ENCODE measurements around the gene MYMX.

The MYMX gene

DNA sequence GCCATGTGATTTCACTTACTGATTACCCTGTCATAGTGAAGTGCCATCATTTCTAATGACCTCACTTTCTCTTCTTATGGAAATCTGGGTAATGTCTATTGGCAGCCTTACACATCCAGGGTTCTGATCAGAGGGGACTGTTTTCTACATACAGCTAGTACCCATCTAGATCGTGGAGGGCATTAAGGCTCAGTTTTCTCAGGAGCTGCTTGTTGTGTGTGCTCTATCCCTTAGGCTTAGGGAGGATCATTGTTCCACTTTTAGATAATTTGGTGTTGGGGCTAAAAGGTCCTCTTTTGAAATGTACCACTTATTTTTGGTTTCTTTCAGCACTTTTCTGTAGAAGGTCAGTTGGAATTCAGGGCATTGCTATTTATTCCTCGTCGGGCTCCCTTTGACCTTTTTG, 34.0 kb downstream of the MYMX start:
- no peak for DNase-seq (ENCODE audit: low spot score)

DNA sequence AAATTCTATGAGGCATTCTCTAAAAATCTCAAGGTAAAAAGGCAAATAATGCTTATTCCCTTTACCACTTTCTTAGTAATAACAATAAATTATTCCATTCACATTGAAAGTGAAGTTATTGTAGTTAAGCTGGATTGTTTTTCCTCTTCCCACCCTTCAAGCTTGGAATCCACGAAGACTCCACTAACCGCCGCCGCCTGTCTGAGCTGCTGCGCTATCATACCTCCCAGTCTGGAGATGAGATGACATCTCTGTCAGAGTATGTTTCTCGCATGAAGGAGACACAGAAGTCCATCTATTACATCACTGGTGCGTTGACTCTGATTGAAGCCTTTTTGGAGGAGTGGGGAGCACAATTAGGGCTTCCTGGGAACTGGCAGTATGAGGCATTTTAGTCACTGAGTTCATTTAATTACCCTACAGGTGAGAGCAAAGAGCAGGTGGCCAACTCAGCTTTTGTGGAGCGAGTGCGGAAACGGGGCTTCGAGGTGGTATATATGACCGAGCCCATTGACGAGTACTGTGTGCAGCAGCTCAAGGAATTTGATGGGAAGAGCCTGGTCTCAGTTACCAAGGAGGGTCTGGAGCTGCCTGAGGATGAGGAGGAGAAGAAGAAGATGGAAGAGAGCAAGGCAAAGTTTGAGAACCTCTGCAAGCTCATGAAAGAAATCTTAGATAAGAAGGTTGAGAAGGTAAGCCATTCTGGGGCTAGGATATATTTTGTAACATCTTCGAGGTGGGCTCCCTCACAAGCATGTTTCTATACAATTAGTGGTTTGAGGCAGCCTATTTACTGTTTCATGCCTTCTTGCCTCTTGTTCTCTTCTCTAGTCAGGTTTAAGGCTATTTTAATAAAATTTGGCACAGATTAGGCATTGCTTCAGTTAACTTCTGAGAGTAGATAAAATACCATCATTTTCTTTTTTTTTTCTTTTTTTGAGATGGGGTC, 35.1 kb downstream of the MYMX start:
- DNase-seq (ENCODE audit: low spot score), result no peak

DNA sequence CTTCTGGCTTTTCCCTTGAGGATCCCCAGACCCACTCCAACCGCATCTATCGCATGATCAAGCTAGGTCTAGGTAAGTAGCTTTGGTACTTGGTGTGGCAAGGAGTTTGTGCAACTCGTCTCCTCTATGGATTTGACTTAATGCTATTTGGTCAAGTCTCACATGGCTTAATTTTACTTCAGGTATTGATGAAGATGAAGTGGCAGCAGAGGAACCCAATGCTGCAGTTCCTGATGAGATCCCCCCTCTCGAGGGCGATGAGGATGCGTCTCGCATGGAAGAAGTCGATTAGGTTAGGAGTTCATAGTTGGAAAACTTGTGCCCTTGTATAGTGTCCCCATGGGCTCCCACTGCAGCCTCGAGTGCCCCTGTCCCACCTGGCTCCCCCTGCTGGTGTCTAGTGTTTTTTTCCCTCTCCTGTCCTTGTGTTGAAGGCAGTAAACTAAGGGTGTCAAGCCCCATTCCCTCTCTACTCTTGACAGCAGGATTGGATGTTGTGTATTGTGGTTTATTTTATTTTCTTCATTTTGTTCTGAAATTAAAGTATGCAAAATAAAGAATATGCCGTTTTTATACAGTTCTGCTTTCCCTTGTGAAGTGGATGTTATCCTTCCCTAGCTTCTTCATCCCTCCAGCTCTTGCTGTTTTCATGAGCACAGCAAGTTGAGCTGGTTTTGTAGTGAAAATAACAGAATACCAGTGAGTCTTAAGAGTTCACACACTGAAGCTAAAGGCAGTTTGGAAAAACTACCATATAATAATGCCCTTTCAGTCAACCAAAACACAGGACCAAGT, 36.8 kb downstream of the MYMX start:
- no peak for DNase-seq (ENCODE audit: low spot score)

DNA sequence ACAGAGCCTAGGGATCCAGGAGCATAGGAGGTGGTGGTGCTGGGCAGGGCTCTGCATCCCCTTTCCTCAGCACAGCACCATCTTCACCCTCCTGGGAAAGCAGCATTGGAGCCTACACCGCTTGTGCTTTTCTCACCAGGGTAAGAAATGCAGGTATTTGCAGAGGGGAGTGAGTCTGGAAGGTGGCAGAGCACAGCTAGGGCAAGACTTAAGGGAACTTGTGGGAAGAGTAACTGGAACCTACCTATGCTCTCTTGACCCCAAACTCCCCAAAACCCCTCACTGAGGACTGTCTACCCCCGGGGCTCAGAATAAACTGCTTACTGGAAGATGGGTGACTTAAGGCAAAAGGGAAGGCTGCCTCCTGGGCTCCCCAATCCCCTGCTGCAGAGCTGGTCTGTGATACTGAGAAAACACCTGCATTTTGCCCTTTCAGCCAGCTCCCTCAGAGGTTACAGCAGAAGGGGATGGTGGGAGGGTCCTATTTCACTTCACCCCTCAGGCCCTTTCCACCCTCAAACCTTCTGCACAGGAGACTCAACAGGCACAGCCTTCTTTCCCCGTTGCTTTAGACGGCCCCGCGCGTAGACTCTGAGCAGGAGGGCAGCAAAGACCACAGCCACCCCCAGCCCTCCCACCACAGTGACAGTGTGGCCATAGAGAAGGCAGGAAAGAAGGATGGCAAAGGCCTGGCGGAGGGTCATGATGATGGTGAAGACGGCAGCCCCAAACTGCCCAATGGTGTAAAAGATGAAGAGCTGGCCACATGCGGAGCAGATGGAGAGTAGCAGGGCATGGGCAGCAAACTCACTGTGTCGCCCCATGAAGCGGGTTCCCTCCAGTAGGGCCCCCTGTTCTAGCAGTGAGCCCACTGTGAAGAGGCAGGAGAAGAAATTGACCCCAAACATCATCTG, 37.7 kb downstream of the MYMX start:
- DNase-seq (ENCODE audit: low spot score), result no peak

DNA sequence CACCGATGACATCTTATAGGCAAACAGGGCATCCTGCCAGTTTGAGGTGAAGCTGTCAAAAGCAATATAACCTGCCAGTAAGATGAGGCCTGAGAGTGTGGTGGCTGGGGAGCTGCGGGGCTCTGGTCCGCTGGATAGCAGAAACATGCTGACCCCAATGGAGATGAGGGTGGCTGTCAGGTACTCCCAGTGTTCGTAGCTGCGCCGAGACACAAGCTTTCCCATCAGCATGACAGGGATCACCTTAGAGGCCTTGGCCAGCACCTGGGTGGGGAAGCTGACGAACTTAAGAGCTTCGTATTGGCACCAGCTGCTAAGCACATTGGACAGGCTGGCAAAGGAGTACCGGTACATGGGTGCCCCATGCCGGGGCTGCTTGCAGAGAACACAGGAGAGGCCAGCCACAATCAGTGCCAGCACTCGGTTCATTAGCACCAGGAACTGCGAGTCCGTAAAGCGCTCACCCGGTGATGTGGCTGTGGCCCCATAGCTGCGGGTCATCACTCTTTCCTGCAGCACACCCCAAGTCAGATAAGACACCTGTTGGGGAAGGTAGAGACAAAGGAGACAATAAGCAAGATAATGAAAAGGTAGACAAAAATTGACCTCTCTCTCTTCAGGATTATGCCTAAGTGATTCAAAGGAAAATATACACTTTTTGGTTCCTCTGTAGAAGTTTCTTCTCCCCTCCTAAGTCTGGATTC, 38.5 kb downstream of the MYMX start:
- no peak for DNase-seq (ENCODE audit: low spot score)

DNA sequence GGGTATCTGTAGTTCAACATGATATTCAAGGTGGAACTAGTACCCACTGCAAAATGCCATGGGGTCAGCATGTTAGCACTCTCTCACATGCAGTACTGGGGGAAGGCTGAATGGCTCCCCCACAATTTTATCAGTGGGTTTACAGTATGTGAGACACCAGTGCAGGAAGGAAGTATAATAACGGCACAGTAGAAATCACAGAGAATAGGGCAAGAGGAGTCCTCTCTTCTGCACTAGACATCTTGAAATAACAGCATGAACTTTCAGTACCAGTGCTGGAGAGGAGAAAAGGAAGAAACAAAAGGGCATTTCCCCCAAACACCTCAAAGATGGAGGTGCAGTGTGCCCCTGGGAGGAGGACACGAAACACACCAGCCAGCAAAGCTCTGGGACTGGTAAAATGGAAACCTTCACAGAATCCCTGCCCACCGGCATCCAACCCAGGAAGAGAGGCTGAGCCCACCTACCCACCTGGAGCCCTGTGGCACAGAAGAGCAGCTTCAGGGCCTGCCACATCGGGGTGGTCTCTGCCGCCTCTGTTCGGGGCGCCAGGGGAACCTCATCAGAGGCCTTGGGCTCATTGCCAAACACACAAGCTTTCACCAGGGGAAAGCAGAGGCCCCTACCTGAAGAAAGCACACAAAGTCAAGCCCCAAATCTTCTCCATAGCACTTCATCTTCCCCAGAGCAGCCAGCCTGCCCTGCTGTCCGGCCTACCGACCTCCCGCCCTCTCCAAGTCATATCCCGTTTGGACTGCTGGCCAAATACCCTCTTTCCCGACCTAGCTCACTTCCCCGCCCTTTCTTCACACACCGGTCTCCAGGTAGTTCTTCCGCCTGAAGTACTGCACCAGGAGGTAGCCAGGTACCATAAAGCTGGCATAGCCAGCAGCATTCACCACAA, 39.4 kb downstream of the MYMX start:
- no peak for DNase-seq (ENCODE audit: low spot score)

DNA sequence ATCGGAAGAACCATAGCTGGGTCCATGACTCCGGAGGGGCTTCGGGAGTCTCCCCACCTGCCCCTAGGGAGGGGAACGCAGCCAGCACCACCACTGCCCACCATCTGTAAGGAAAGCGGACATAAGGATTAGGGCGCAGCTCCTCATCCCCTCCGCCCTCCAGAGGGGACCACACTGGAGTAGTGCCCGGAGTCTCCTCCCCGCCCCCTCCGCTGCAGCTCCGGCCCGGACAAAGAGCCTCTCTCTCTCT, 40.0 kb downstream of the MYMX start:
- no peak for DNase-seq (ENCODE audit: low spot score)

DNA sequence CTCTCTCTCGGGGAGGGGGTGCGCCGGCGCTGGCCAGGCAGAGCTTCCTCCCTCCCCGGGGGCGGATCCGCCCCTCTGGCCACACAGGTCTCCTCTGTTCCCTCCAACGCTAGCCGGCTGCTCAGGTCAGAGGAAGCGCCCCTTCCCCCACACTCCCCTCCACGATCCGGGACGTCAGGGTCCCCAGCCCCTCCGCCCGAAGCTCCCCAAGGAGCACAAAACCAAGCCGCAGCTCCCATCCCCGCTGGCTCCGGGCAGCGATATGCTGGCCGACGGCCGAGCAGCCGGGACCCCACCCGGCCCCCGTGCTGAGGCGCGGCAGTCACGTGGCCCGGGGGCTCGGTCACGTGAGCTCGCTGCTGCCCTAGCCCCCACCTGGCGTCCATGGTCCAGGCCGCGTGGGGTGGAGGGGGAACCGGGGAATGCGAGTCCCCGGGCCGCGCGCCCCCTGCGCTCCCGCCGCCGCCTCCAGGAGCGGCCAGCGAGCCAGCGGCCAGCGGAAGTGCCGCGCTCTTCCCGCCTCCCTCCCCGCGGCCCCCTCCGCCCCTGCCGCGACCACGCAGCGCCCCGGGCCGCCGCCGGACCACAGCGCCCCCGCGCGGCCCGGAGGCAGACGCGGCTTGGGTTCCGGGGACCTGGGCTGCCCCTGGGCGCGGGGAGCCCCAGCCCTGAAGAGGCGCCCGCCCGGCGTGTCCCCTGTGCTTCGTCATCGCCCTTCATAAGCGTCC, 40.5 kb downstream of the MYMX start, which contains the start of gene SLC35B2:
Gene SLC35B2 (minus strand): TSS at position 504 of the 728 bp plus-strand sequence. CDS start 118 bp downstream, at position 386.
- peak; percentile 87 for DNase-seq (ENCODE audit: low spot score)

DNA sequence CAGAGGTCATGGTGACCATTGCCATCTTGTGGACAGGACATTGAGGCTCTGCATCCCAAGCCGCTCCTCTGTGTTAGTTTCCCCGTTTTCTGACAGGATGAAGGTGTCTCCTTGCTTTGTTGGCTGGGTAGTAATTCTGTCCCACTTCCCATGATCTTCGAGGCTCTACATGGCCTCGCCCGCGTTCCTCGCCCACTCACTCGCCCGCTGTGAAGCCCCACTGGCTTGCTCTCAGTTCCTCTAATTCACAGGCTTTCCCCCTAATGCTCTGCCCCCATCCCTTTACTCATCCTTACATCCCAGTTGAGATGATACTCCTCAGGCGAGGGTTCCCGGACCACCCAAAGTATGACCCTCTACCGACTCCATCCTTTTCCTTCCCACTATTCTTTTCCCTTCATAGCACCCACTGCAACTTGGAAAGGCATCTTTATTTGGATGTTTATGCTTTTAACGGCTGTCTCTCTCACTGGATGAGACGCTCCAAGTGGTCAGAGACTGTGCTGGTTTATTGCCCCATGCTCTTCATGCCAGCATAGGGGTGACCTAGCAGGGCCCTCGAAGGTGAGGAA, 41.1 kb downstream of the MYMX start:
- DNase-seq (ENCODE audit: low spot score), result no peak

DNA sequence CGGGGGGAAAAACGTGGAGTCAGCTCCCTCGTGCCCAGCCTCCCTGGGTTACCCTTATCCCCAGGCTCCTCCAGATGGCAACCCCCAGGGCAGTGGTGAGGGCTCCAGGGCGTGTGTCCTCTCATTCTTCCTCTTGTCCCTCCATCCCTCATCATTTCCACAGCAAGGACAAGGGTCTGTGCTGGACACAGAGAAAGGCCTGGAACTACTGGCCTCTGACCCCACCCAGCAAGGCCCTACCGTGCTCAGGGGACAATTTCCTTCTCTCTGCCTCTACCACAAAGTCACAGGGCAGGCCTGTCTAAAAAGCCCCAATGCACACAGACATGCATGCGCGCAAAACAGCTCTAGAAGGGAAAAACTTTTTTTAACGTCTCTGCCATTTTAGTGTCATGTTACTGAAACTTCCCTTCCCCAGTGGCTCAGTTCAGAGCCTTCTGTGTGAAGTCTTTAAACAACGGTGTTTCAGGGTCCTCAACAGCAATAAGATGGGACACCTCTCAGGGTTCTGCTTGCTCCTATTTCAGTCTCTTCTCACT, 41.7 kb downstream of the MYMX start:
- DNase-seq (ENCODE audit: low spot score), result no peak

DNA sequence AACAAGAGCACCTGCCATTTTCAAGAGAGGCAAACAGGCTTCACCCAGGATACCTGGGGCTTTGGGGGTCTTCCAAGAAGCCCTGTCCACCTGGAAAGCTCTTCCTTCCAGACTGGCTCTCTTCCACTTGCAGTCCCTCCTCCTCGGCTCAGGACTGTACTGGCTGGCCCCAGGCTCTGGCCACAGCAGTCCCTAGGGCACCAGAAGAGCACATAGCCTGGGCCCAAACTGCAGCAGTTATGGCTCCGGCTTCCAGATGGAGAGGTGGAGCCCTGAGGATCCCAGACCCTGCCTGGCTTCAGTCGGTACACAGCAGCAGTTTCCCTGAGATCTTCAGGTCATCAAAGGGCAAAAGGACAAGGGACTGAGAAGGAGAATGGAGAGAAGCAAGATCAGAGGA, 42.2 kb downstream of the MYMX start:
- no peak for DNase-seq (ENCODE audit: low spot score)

DNA sequence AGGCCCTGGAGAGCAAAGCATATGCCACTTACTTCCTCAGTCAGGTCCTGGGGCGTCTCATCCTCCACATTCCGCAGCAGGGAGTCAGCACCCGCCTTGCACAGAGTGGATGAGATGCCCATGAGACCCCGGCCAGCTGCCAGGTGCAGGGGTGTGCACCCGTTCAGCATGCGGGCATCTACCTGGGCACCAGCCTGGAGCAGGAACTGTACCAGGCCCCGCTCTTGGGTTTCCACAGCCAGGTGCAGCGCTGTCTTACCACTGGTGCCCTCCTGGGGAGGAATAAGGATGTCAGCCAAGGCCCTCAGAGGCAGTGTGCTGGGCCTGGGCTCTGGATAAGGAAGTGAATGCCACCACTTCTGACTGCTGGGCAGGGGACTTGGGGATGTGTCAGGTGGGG, 43.3 kb downstream of the MYMX start:
- DNase-seq (ENCODE audit: low spot score), result no peak

DNA sequence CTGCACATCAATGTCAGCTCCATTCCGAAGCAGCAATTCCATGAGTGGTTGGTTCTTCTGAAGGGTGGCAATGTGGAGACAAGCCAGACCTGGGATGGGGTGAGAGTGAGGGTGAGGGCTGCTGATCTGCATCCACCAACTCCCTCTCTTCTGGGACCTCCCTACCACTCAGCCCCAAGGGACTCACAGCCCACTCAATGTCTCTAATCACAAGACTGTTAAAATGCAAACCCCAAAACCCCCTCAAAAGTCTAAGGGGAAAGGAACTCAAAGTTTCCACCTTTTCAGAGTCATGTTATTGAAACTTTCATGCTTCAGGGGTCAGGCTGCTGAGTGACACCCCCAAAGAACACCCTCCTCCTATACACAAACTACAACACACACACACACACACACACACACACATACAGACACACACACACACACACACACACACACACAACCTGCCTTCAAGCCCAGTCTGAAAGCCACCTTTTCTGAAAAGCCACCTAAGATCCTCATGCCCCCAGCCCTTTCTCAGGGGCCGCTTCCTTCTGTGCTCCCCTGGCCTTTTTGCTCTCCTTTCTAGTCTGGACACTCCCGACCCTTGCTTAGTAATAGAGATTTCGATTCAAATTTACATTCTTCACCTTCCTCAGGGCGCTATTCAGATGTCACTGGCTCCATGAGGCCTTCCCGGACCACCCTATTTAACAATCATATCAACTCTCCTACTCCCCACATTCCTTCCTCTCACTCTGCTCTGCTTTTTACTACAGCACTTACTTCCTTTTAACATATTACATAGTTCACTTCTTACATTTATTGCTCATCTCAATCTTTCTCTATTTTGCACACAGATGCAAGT, 43.9 kb downstream of the MYMX start:
- no peak for DNase-seq (ENCODE audit: low spot score)

DNA sequence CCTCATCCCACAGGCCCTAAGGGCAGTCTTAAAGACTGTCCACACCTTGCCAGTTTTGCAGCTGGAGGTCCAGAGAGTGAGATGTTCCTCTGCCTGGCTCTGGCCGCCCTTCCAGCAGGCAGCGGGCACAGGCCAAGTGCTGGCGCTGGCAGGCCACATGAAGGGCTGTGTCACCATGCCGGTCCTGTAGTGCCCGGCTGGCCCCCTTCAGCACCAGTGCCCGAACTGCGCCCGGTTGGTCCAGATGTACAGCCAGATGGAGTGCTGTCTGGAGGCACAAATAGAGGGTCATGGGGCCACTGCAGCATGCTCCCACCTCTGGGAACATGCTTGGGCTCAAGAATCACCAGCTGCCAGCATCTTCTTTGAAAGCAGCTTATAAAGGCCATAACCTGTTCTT, 44.9 kb downstream of the MYMX start:
- DNase-seq (ENCODE audit: low spot score), result no peak

DNA sequence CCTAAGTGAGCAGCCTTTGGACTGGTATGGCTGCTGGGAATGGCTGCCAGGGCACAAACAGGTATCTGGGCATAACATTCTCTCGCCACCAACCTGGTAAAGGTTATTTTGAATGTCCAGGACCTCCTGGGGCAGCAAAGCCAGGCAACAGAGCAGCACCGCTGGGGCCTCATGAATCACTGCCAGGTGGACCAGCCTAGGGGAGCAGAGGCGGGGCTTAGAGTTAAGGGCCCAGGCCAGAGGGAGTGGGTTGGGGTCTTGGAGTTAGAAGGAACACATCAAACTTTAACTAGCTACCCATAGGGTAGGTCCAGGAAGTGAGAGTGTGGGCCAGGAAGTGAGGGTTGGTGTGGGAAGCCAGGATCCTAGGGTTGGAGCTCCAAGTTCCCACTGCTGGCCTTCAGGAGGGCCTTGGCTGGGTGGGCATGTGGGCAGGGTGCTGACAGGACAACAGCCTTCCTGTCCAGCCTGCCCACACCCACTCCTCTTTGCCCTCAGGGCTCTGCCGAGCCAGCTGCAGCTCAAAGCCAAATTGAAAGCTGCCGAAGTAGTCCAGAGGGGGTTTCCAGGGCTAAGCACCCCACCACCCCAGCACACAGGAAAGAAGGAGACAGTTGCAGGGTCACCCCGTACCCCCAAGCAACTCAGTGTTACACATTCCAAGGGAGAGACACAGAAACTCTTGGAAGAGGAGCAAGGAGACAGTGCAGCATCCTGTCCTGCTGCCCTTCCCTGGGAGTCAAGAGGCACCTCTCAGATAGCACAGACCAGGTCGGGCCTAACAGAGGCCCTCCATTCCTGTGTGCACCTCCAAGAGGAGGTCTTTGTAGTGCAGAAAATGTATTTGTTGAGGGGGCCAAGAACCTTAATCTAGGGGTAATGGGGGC, 46.0 kb downstream of the MYMX start:
- DNase-seq (ENCODE audit: low spot score), result no peak

DNA sequence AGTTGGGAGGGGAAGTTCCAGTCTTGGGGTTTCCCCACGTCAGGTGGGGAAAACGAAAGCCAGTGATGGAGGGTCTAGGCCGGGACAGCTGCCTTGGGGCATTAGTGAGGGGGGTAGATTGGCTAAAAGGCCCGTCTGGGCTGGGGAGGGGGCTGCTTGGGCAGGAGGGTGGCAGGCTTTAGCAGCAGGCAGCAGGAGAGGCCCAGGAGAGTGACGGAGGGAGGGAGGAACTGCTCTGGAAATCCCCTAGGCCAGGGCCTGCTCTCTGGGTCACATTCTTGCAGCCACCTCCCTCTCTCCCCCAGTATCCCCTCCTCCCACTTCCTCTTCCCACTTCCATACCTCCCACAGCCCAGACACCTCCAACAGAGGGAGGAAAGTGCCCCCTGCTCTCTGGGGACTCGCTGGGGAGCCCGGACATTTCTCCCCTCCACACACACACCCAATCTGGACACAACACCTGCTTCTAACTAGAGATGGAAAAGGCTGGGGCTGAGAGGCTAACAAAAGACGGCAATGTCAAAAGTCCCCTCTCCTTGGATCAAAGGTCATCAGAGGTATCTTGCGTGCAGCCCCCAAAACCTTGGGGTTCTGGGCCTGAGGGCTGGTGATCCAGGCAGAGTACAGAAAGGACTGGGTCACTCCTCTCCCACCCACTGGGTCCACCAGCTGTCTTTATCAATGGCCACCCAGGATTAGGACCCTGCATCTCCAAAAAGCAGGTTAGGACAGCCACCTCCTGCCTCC, 46.8 kb downstream of the MYMX start:
- DNase-seq (ENCODE audit: low spot score), result no peak
